ENCODE results near the gene ZNF576. TPM values are rescaled to one million over a fixed set of nuclear protein-coding genes. Genes with fewer than 3 reads are reported as not detected.
"Not testable (repeated sequence)": the region's sequence is repeated elsewhere in the genome, so short reads cannot be mapped to it uniquely, and the experiment has no call there.

The ZNF576 gene
- polyA plus RNA-seq (11.9 and 19.9 TPM in 2 replicates), polyA minus RNA-seq (10.0 and 11.7 TPM in 2 replicates)

- no peaks in the 10 kb centered on the region for H3K9me2 ChIP-seq (ENCODE audit: insufficient read depth, low read length)
- H3F3A ChIP-seq (ENCODE audit: insufficient read depth, low read length, poor library complexity, severe bottlenecking): no peaks in the 10 kb centered on the region
- H3K4me2 ChIP-seq (ENCODE audit: low read length): peak within 1 kb of the TSS; percentile 95
- peaks cover 4% of the 10 kb centered on the region for H4K20me1 ChIP-seq (ENCODE audit: insufficient read depth)
- no peaks in the 10 kb centered on the region for H3K9me3 ChIP-seq (ENCODE audit: low read length)
- H3K4me3 ChIP-seq (ENCODE audit: low read length): peak within 1 kb of the TSS; percentile 99
- H3K27me3 ChIP-seq (ENCODE audit: insufficient read depth, low read depth, low read length): no peaks in the 10 kb centered on the region
- TF ChIP-seq REST (IDR thresholded peaks at IDR 0.05; ENCODE audit: borderline replicate concordance) (peak; percentile 63), MXI1 (conservative IDR thresholded peaks at IDR 0.05; ENCODE audit: poor library complexity, severe bottlenecking) (peak; percentile 79), EZH2 (IDR thresholded peaks at IDR 0.05; ENCODE audit: borderline replicate concordance, insufficient read depth, low read length, poor library complexity, severe bottlenecking) (no peak), SMC3 (conservative IDR thresholded peaks at IDR 0.05; ENCODE audit: poor library complexity) (peak; percentile 69), EP300 (conservative IDR thresholded peaks at IDR 0.05; ENCODE audit: poor library complexity, severe bottlenecking) (peak; percentile 74), CTCF (IDR thresholded peaks at IDR 0.05; ENCODE audit: poor library complexity, severe bottlenecking) (peak; percentile 56), TAF1 (IDR thresholded peaks at IDR 0.05; ENCODE audit: low read depth) (peak; percentile 13), RAD21 (conservative IDR thresholded peaks at IDR 0.05) (peak; percentile 44), POLR2AphosphoS5 (IDR thresholded peaks at IDR 0.05) (peak; percentile 93)
- peak within 1 kb of the TSS; percentile 99 for H3K27ac ChIP-seq (ENCODE audit: low read length)
- H2AFZ ChIP-seq (ENCODE audit: low read depth, low read length): peak within 1 kb of the TSS; percentile 48
- H3K79me2 ChIP-seq (replicated peaks; ENCODE audit: insufficient read depth, low read length): peaks cover 42% of the 10 kb centered on the region
- no peaks in the 10 kb centered on the region for H3K36me3 ChIP-seq (ENCODE audit: insufficient read depth, low read length)
- peak within 1 kb of the TSS; percentile 99 for H3K9ac ChIP-seq (ENCODE audit: low read length)
Observed at GRCh38 chr19:43595999-43596841, at the start of gene ZNF576, which contains the start of gene IRGQ. TSS of gene ZNF576 (plus strand) at chr19:43596595. CDS start at chr19:43597109, 514 bp downstream. TSS of gene IRGQ (minus strand) at chr19:43596134. CDS start at chr19:43595338, 796 bp downstream.

- H3K9ac ChIP-seq (ENCODE audit: low read length); H4K20me1 ChIP-seq (ENCODE audit: insufficient read depth); H3K36me3 ChIP-seq (ENCODE audit: insufficient read depth, low read length); H3K9me2 ChIP-seq (ENCODE audit: insufficient read depth, low read length); H3F3A ChIP-seq (ENCODE audit: insufficient read depth, low read length, poor library complexity, severe bottlenecking); H3K9me3 ChIP-seq (ENCODE audit: low read length); H3K4me2 ChIP-seq (ENCODE audit: low read length); H3K79me2 ChIP-seq (replicated peaks; ENCODE audit: insufficient read depth, low read length); H3K4me3 ChIP-seq (ENCODE audit: low read length); H3K27me3 ChIP-seq (ENCODE audit: insufficient read depth, low read depth, low read length); H3K27ac ChIP-seq (ENCODE audit: low read length); H2AFZ ChIP-seq (ENCODE audit: low read depth, low read length): not testable (repeated sequence)
Observed at GRCh38 chr19:43547926-43548325, 48.5 kb upstream of the ZNF576 start.
